ENCODE results near the gene FAAP20.
A peak's percentile ranks its signal among the peaks of the same experiment; 100 is the strongest.

Gene FAAP20

GRCh38 chr1:2176615-2177014 is 18.0 kb downstream of the FAAP20 start:
- DNase-seq, result no peak

GRCh38 chr1:2175681-2176454 is 18.7 kb downstream of the FAAP20 start:
- DNase-seq, result no peak

GRCh38 chr1:2175055-2175414 is 19.5 kb downstream of the FAAP20 start:
- no peak for DNase-seq

- peak; percentile 74 for DNase-seq
These were observed 20.1 kb downstream of the FAAP20 start for GRCh38 chr1:2174348-2175054.

GRCh38 chr1:2173546-2174347 is 20.8 kb downstream of the FAAP20 start:
- no peak for DNase-seq

GRCh38 chr1:2172551-2173146 is 21.9 kb downstream of the FAAP20 start:
- no peak for DNase-seq

GRCh38 chr1:2172012-2172411 is 22.6 kb downstream of the FAAP20 start:
- no peak for DNase-seq

GRCh38 chr1:2170211-2170610 is 24.4 kb downstream of the FAAP20 start:
- DNase-seq, result no peak

- no peak for DNase-seq
These were observed 25.3 kb downstream of the FAAP20 start for GRCh38 chr1:2169200-2169836.

GRCh38 chr1:2168535-2168934 is 26.0 kb downstream of the FAAP20 start:
- no peak for DNase-seq

- no peak for DNase-seq
These were observed 26.5 kb downstream of the FAAP20 start for GRCh38 chr1:2168090-2168489.

- no peak for DNase-seq
These were observed 27.9 kb downstream of the FAAP20 start for GRCh38 chr1:2166695-2167094.

- DNase-seq, result no peak
These were observed 28.3 kb downstream of the FAAP20 start for GRCh38 chr1:2166254-2166653.

- DNase-seq, result no peak
These were observed 28.9 kb downstream of the FAAP20 start for GRCh38 chr1:2165646-2166045.

- no peak for DNase-seq
These were observed 31.4 kb downstream of the FAAP20 start for GRCh38 chr1:2163205-2163604.

- DNase-seq, result no peak
These were observed 33.9 kb downstream of the FAAP20 start for GRCh38 chr1:2160451-2161300.

GRCh38 chr1:2159124-2159523 is 35.4 kb downstream of the FAAP20 start:
- no peak for DNase-seq

- DNase-seq, result no peak
These were observed 36.3 kb downstream of the FAAP20 start for GRCh38 chr1:2158272-2158671.

GRCh38 chr1:2157856-2158255 is 36.7 kb downstream of the FAAP20 start:
- no peak for DNase-seq

- no peak for DNase-seq
These were observed 37.7 kb downstream of the FAAP20 start for GRCh38 chr1:2156866-2157265.

GRCh38 chr1:2155788-2156187 is 38.8 kb downstream of the FAAP20 start:
- no peak for DNase-seq

- DNase-seq, result no peak
These were observed 39.4 kb downstream of the FAAP20 start for GRCh38 chr1:2155147-2155598.
